ENCODE data around the gene SCAPER. TPM values are rescaled to one million over a fixed set of nuclear protein-coding genes. Genes with fewer than 3 reads are reported as not detected.

The SCAPER gene
- total and polyA plus RNA-seq, 10 of the 15 experiments (the other 5 are each of a cell fraction or from before 2014, with no cell fraction given), result 1.0 to 7.7 (median 3.9) TPM

- no peak overlapping the region for H3K4me2 ChIP-seq (ENCODE audit: control insufficient read depth, insufficient read depth)
- H3K27ac ChIP-seq (ENCODE audit: control insufficient read depth, insufficient read depth), result no peak overlapping the region
- POLR2A ChIA-PET, result no interaction called here
- RAD21 ChIA-PET (ENCODE audit: unreplicated experiment), result no interaction called here
- no peak for FAIRE-seq
- no peak for DNase-seq (ENCODE audit: low read depth, low spot score)
- peaks cover 0 to 3% of the 10 kb centered on the region in 2 experiments; a peak in 1 of 4 replicates for H3K36me3 ChIP-seq (ENCODE audit: control insufficient read depth in 2 of 2, insufficient read depth in 2 of 2, low read length in 1 of 2)
- in situ Hi-C loops (cut with MboI) (no loop called here), intact Hi-C loops (cut with micrococcal nuclease; ENCODE audit: unreplicated experiment) (no loop called here)
- no peaks in the 10 kb centered on the region for H4K20me1 ChIP-seq (ENCODE audit: control insufficient read depth, insufficient read depth)
- ATAC-seq, result no peak
- H3K4me3 ChIP-seq, result no peak overlapping the region
- CTCF ChIA-PET, result no interaction called here
- no peaks in the 10 kb centered on the region for H3K4me1 ChIP-seq (ENCODE audit: control insufficient read depth, insufficient read depth, low read length)
- TF ChIP-seq ZZZ3 (IDR thresholded peaks at IDR 0.05; ENCODE audit: control insufficient read depth, insufficient read length, low read depth), result no peak
- no peaks in the 10 kb centered on the region for H3K79me2 ChIP-seq (ENCODE audit: control insufficient read depth, insufficient read depth, low read length)
- H3K27me3 ChIP-seq (replicated peaks in 1 of 2; ENCODE audit: control insufficient read depth in 2 of 2, insufficient read depth in 2 of 2, low read length in 1 of 2), result no peaks in the 10 kb centered on the region
- H2AFZ ChIP-seq (ENCODE audit: control insufficient read depth, low read depth, low read length), result no peak overlapping the region
- no TSS peak for BruUV-seq (replicated peaks)
- SMC1A ChIA-PET (ENCODE audit: uncharacterized antibody, unreplicated experiment), result no interaction called here
- H3K9ac ChIP-seq (ENCODE audit: control insufficient read depth, insufficient read depth, low read length), result no peak overlapping the region
- H3K9me3 ChIP-seq (replicated peaks; ENCODE audit: control insufficient read depth, insufficient read depth, low read length), result peaks cover 4% of the 10 kb centered on the region; the same call in 2 of the 3 replicates
Observed at GRCh38 chr15:76470691-76471090, 434.4 kb downstream of the SCAPER start.

GRCh38 chr15:76468722-76469121, 436.4 kb downstream of the SCAPER start:
- Histone ChIP-seq H3K36me3 (ENCODE audit: control insufficient read depth in 2 of 2, insufficient read depth in 2 of 2, low read length in 1 of 2) (peaks cover 0 to 3% of the 10 kb centered on the region in 2 experiments; a peak in 1 of 4 replicates), H3K9ac (ENCODE audit: control insufficient read depth, insufficient read depth, low read length) (no peak overlapping the region), H3K27me3 (replicated peaks in 1 of 2; ENCODE audit: control insufficient read depth in 2 of 2, insufficient read depth in 2 of 2, low read length in 1 of 2) (no peaks in the 10 kb centered on the region), H2AFZ (ENCODE audit: control insufficient read depth, low read depth, low read length) (no peak overlapping the region), H3K9me3 (replicated peaks; ENCODE audit: control insufficient read depth, insufficient read depth, low read length) (peaks cover 4% of the 10 kb centered on the region; the same call in 2 of the 3 replicates), H4K20me1 (ENCODE audit: control insufficient read depth, insufficient read depth) (no peaks in the 10 kb centered on the region), H3K27ac (ENCODE audit: control insufficient read depth, insufficient read depth) (no peak overlapping the region), H3K79me2 (ENCODE audit: control insufficient read depth, insufficient read depth, low read length) (no peaks in the 10 kb centered on the region), H3K4me2 (ENCODE audit: control insufficient read depth, insufficient read depth) (no peak overlapping the region), H3K4me1 (ENCODE audit: control insufficient read depth, insufficient read depth, low read length) (no peaks in the 10 kb centered on the region), H3K4me3 (no peak overlapping the region)
- 94% methylated on average over 2 of the region's 2 CpGs for WGBS (ENCODE audit: insufficient coverage, insufficient replicate concordance, low lambda C conversion rate, missing lambda C conversion rate)
- ChIA-PET SMC1A (ENCODE audit: uncharacterized antibody, unreplicated experiment) (no interaction called here), CTCF (no interaction called here), RAD21 (ENCODE audit: unreplicated experiment) (no interaction called here), POLR2A (no interaction called here)
- DNase-seq (ENCODE audit: low read depth, low spot score) (no peak), ATAC-seq (no peak), FAIRE-seq (no peak)
- intact Hi-C loops (cut with micrococcal nuclease; ENCODE audit: unreplicated experiment) (no loop called here), in situ Hi-C loops (cut with MboI) (no loop called here)
- BruUV-seq (replicated peaks), result no TSS peak
- TF ChIP-seq ZNF592 (IDR thresholded peaks at IDR 0.05) (no peak), NR2C1 (IDR thresholded peaks at IDR 0.05) (no peak), KLF5 (IDR thresholded peaks at IDR 0.05; ENCODE audit: partially characterized antibody) (no peak), BCLAF1 (IDR thresholded peaks at IDR 0.05) (no peak), HSF1 (IDR thresholded peaks at IDR 0.05; ENCODE audit: low read depth, low read length) (no peak), PBX3 (IDR thresholded peaks at IDR 0.05; ENCODE audit: insufficient replicate concordance, low read depth, low read length) (no peak)

Data from GM12878 (cell line).